ENCODE data around the gene SGSM2. TPM values are rescaled to one million over a fixed set of nuclear protein-coding genes. Genes with fewer than 3 reads are reported as not detected.
A peak's percentile ranks its signal among the peaks of the same experiment; 100 is the strongest.

SGSM2 gene
- polyA plus RNA-seq, 4 donors = 54.0 to 98.7 (median 75.1) TPM

DNA sequence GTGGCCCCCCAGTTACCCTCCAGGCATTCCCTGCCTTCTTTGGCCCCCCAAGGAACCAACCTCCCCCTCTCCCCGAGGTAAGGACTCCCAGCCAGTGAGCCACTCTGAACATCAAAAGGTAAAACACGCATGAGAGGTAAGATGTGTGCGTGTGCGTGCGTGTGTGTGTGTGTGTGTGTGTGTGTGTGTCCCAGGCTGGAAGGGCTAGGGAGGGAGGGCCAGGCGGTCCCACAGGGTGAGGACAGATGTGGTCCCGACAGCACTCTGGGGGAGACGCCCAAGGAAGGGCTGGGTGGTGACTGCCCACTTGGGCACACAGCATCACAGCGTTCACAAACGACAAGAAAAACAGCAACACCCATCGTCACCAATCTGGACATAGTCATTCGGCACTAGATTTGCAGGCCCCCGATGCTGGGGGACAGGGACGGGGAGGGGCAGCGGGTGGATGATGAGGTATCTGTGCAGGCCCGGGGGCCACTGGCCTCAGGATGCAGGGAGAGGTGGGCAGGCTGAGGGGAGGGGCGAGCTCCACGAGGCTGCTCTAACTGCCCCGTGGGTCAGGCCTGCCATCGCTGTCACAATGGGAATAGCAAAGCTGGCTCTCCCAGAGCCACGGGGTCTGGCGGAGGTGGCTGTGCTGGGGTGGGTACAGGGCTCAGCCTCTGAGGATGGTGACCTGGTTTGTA is 47.3 kb downstream of the SGSM2 start:
- DNase-seq (ENCODE audit: low read depth in 4 of 4, low spot score in 2 of 4) = no peak

DNA sequence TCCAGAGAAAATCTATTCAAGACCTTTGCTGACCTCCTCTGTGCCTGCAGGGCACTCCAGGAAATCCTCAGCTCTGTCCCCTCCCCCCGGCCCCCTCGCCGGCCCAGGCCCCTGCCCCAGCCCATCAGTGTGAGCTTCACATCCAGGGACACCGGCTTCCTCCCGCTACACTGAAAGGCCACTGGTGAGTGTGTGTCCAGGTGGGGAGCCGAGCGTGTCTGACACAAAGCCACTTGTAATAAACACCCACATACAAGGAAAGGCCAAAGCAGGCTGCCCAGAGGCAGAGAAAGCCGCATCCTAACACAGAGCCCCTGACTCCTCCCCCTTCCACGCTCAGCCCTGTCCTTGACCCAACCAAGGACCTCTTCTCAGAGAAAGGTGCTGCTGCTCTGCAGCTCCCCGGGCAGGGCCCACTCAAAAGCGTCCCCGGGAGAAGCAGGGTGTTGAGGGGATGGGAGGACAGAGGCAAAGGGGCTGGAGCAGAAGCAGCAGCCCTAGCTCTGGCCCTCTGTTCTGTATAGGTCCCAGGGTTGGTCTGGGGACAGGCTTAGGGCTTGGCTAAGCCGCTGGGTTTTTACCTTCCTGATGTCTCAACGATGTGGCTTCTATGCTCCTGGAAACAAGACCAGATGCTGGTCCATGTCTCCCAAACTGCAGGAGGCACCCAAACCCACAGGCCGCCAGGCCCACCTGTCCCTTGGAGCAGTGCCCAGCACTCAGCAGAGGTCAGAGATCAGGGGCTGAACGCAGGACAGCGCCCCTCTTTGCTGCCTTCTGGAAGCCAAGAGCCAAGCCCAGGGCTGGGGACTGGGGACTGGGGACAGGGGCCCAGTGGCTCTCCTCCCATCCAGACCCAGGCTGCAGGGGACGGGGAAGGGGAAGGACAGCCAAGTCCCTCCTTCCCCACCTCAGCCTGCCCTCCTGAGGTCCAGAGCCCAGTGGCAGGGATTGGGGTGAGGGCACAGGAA is 48.2 kb downstream of the SGSM2 start:
- no peak for DNase-seq (ENCODE audit: low read depth in 4 of 4, low spot score in 2 of 4)

DNA sequence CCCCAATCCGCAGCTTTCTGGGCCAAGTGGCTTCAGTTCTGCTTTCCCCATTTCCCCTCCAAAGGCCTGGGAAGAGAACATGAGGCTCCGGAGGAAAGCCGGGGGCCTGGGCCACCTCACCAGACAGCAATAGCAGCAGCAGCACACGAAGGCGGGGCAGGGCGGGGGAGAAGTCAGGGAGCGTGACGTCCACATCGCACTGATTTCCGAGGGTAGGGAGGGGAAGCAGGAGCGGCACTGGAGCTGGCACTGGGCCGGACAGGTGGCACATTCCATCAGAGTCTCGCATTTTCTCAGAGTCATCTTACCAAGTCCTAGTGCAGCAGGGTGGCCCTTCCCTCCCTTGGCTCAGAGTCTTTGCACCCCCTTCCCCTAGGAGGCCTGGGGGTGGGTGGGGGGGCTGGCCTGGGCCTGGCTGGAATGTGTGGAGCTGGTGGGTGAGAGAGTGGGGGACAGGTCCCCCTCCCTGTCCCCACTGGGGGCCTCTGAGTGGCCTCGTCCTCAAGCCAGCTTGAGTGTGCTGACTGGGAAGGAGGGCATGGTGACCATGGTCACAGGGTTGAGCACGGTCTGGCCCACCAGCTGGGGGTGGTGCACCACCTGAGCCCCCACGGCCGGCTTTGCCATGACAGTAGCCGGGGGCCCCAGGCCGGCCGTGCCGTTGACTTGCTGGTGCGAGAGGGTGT is 49.2 kb downstream of the SGSM2 start:
- DNase-seq (ENCODE audit: low read depth in 4 of 4, low spot score in 2 of 4) = peak in 1 of 4 donors; percentile 80

DNA sequence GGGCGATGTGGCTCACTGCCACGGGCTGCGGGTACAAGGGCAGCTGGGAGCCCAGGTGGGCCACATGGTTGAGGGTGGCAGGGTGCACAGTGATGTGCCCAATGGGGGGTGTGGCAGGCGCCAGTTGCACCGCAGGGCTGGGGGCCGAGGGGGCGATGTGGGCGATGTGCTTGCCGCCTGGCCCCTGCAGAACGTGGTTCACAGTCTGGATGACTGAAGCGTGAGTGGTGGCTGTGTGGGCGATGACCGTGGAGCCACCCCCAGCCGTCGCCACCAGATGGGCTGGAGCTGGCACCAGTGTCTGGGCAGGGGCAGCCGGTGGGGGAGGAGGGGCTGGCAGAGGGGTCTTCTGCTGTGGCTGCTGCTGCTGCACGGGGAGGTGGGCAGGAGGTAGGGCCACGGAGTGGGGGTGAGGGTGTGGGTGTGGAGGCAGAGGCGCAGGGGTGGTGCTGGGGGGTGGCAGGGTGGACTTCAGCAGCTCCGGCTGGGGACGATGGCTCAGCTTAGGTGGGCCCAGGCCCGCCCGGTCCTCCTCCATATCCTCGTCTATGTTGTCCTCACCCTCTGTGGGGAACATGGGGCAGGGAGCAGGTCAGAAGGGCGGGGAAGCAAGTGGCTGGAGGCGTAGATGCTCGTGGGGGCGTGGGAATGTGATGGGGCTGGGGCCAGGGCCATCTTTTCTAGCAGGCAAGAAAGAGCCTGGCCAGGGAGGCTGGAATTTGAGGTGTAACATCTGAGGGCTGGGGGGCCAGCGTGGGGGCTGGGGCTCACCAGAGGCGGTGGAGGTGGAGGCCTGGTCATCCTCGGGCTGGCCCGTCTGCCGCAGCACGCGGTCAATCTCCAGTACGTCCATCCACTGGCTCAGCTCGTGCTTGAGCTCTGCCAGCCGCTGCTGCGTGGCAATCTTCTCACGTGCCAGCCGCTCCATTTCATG is 50.1 kb downstream of the SGSM2 start:
- no peak for DNase-seq (ENCODE audit: low read depth in 4 of 4, low spot score in 2 of 4)

DNA sequence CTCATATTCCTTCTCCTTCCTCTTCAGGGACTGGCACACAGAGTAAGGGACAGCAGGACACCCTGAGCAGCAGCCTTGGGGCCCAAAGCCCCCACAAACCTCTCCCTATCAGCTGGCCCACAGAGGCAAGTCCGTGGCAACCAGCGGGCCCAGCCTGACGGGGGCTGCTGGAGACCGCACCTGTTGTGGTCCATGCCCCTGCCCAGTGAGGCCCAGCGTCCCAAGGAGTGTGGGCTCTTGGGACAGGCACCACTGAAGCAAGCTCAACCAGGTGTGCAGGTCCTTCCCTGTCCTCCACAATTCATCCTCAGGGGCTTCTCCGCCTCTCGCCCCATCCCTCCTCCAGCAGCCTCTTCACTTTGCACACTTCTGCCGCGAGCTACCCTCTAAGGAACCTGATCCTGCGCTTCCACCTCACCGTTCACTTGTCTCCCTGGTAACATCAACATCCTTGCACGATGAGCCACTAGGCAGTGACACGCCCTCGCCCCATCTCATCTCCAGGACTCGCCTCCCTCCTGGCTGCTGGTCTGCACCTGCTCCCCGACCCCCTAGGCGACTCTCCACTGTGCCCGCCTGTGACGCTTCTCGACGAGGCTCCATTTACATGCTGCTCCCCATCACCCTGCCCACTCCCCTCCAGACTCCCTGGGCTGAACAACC is 50.9 kb downstream of the SGSM2 start:
- DNase-seq (ENCODE audit: low read depth in 4 of 4, low spot score in 2 of 4) = no peak

DNA sequence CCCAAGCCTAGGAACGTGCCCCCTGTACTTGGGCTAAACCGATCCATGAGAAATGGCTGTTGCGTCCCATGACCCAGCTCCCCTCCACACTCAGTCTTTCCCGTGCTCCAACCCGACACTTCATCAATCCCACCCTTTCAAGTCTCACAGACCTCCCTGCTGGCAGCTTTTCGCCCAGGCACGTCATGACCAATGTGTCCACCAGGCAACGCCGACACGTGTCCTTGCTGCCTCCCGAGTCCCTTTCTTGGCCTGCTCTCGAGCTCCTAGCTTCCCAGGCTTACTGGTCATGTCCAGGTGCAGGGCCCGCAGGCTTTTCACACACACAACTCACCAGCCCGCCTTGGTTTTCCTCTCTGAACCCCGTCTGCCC is 51.4 kb downstream of the SGSM2 start:
- no peak for DNase-seq (ENCODE audit: low read depth in 4 of 4, low spot score in 2 of 4)

DNA sequence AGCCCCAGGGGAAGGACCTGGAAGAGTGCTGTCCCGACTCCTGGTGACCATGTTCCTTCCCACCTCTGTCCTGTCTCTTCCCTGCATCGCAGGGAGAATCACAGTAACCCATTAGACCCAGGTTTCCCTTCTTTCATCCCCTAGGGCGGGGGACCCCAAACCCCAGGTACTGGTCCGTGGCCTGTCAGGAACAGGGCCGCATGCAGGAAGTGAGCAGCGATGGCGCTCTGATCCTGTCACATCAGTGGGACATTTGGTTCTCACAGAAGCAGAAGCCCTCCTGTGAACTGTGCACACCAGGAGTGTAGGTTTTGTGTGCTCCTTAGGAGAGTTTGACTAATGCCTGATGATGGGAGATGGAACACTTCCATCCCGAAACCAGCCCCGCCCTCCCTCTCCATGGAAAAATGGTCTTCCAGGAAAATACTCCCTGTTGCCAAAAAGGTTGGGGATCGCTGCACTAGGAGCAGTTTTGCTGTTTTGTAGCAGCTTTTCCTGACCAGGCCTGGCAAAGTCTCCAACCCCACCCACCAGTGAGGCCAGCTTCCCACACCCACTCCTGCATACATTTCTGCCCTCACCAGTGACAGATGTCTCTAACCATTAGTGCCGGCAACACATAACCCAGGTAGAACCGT is 53.0 kb downstream of the SGSM2 start:
- no peak for DNase-seq (ENCODE audit: low read depth in 4 of 4, low spot score in 2 of 4)

DNA sequence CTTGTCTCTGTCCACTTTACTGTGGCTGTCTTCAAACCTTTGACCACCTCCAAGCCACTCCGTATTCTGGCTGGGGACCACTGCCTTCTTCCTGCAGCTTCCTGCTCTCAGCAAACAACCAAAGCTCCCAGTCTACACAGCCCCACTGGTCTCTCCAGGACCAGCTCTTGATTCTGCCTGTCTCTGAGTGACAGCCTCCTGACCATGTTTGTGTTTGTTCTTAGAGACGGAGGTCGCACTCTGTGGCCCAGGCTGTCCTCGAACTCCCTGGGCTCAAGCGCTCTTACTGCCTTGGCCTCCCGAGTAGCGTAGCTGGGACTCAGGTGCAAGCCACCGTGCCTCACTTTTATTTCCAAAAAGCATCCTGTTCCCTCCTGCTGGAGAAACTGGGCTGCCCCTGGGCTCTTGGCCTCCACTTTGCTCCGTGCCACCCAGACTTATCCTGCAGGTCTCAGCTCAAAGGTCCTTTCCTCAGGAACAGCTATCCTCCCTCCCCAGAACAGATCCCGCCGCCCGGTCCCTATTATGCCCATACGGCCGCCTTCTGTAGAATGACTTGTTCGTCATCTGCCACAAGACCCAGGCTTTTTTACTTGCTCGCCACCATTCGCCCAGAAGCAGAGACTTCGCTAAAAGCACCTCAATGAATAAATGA is 54.4 kb downstream of the SGSM2 start:
- no peak for DNase-seq (ENCODE audit: low read depth in 4 of 4, low spot score in 2 of 4)

DNA sequence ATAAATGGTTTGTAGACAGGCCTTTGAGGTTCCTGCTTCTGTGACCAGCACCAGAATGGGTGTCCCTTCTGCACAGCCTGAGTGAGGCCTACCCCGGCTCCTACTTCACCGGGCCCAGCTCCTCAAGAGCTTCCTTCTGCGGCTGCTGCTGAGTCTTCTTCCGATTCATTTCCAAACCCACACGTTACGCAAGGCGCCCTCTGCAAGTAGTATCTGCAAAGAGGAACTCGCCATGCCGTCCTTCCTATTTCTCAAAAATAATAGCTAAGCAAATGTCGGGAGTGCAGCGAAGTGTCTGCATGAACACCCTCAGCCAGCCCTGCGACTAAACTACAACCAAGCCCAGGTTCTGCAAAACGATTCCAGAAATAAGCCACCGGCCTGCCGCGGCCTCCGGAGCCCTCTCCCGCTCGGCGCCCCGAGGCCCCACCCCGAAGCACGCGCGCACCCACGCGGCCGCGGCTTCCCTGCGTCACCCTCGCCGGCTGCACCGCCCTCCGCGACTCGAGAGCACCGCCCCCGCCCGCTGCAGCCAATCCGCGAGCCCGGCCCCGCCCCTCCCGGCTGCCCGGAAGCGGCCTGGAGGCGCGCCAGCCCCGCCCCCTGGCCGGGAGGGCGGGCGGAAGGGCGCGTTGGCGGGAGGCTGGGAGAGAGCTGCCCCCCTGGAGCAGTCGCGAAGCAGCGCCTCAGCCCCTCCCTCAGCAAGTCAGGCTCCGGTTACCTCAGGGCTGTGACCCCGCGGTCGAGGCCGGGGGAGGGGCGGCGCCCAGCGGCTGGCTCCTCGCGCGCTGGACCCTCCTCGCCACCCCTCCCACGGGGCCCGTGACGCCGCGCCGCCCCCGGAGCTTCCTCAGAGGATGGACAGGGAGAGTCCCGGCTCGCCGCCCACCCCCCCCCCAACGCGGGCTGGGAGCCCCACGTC is 55.2 kb downstream of the SGSM2 start:
- DNase-seq (ENCODE audit: low read depth in 4 of 4, low spot score in 2 of 4) = peak in 2 of 4 donors; percentile 79 to 90

DNA sequence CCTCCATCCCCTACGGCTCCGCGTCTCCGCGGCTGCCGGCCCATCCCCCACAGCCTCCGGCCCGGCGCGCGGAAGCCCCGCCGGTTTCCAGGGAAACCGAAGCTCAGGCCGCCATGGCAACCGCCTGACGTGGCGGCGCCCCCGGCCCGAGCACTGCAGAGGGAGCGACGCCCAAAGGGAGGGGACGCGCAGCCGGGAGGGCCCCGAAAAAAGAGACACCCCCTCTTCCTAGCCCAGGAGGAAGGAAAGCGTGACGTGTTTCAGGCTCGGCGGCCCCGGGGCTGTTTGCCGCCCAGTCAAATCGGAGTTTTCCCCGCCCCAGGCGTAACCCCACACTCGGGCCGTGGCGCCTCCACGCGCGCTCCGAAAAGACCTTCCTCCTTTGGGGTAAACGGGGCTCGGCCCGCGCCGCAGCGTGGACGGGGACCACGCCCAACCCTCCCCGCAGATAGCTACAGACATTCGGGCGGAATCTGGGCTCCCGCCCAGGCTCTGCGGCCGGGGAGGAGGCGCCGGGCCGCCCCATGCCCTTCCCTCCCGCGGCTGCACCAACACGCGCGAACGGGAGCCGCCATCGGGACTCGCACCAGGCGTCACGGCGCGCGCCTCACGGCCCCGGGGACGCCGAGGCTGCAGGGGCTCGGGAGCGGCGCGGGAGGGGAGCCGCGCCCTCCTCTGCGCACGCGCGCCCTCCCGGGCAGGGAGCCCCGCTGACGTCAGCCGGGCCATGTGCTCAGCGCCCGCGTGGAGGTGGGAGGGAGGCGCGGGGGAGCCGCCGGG is 56.1 kb downstream of the SGSM2 start:
- peak in 2 of 4 donors; percentile 72 to 73 for DNase-seq (ENCODE audit: low read depth in 4 of 4, low spot score in 2 of 4)

DNA sequence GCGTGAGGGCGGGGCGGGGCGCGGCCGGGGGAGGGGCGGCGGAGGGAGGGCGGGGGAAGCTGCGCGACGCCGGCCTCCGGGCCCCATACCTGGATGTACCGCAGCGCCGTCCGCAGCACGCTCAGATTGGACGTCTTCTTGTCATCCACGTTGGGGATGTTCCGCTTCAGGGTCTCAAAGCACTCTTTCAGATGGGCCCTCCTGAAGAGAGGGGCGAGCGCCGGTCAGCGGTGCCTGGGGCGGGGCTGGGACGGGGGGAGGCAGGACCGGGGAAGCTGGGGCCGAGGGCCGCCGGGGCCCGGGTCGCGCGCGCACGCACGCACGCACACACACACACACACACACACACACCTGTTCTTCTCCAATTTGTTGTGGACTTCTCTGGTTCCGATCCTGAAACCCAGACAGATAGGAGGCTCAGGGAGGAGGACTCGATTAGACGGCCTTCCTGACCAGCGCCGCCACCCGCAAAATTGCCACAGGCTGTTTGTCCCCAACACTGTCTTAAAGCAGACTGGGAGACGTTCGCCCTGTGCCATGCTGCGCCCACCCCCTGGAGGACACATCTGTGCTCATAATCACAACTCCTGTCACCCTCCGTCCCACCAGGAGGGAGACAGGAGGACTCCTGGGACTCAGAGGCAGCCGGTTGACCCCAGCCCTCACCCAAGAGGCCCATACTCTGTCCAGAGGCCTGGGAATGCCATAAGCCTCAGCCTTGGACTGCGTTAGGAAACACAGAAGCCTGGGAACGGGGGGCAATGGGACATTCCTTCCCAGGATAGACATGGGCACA is 56.9 kb downstream of the SGSM2 start:
- no peak for DNase-seq (ENCODE audit: low read depth in 4 of 4, low spot score in 2 of 4)

DNA sequence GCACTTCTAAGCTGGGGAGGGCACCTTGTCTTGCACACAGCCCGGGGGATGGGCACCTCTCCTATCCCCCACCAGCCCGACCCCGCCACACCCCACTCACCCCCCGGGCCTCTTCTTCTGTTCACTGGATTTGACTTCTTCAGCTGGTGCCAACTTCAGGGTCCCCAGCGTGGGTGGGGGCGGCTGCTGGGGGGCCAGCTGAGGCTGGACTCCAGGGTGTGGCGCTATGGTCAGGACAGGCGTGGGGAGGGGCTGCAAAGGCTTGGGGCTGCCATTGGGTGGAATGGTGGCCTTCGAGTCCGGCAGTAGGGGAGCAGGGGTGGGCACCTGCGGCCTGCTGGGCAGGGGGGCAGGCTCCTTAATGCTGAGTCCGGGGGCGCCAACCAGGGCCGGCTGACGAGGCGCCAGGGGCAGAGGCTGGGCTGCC is 57.5 kb downstream of the SGSM2 start:
- DNase-seq (ENCODE audit: low read depth in 4 of 4, low spot score in 2 of 4) = no peak

DNA sequence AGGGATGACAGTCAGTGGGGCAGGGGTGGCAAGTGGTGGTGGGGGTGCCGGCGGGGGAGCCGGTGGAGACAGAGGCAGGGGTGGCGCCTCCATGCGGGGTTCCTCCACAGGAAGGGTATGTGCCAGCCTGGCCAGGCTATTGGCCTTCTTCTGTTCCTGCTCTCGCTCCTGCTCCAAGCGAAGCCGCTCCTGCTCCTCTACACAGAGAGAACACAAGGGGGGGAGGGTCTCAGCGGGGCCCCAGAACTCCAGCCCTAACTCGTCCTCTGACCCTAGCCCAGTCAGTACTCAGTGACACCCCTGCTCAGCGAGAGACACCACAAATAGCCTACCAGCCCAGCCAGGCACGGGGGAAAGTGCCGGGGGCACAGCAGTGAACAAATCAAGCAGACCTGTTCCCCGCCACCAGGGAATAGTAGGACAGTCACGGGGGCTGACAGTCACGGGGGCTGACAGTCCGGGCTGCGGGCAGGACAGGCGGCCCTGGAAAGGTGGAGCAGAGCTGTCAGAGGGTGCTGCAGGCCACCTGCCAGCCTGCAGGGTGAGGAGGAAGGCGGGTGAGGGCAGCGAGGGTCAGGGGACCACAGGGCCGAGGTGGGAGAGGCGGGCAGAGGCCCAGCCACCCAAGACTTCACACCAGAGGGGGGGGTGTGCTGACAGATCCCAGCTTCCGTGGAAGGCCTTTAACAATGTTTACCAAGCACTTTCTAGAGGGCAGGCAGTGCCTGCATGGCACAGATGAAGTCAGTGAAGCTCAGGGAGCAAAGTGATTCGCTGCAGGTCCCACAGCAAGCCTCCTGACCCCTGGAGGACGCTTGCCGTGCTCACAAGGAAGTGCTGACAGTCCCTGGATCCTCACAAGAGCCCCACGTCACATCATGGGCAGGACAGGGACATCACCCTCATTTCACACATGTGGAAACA is 58.2 kb downstream of the SGSM2 start:
- DNase-seq (ENCODE audit: low read depth in 4 of 4, low spot score in 2 of 4) = no peak

DNA sequence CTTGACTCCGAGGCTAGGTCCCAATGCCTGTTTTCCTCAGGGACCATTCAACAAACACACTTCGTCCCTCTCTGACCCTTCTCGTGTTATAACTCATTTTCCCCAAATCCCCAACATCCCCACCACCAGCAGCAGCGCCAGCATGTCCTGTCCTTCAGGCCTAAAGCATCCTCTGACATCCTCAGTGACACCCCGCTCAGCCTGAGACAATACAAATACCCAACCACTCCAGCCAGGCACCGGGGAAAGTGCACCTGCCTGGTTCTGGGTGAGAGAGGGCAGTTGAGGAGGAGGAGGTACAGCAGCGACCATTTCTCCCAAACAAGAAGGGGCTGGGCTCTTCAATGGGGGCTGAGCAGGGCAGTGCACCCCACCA is 58.9 kb downstream of the SGSM2 start:
- no peak for DNase-seq (ENCODE audit: low read depth in 4 of 4, low spot score in 2 of 4)

All from left renal cortex interstitium (tissue), 4 donors.